Measurements from ENCODE around the gene ZNF136. TPM values are rescaled to one million over a fixed set of nuclear protein-coding genes. Genes with fewer than 3 reads are reported as not detected.

Gene ZNF136
- 10 to 100 TPM; 14.5 to 22.0 (median 18.3) TPM for polyA plus RNA-seq (ENCODE audit: insufficient read length in 4 of 4)

DNA sequence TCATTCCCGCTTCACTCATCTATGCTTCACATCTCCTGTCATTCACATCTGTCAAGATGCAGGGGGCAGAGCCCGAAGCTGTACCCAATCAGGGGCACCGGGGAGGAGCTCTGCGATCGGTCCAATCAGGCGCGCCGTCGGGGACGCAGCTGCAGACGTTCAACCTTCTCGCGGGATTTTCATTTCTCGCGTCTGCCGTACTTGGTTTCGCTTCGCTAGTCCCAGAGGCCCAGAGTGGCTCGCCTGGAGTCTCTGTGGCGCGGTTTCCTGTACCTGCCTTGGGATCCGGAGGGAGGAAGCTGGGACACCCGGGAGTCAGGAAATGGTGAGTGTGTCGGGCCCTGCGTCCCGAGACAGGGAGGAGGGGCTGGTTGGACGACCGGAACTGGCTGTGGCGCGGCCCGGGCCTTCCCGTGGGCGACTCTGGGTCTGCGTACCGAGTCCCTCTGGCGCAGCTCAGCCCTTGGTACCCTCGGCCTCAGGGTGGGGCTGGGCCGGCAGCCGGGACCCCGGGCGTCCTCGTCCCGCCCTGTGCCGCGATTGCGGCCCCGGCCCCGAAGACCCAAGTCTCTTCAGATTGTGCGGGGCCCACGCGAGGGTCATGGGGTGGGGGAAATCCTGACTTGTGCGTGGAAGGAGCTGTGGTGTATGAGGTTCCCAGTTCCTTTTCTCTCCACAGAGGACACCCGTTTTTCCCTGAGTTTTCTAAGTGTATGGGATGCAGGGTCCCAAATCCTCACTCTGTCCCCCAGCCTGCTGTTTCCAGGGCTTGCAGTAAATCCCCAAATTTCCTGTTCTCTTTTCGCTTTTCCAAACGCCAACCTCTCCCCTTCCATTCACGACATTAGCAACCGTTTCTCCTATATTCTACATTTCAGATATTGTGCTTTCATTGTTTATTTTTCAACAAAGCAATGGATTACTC is at the start of gene ZNF136:
Gene ZNF136, plus strand, starts transcription at position 215 of the 925 bp plus-strand sequence. Its CDS starts 108 bp downstream, at position 323.
- DNase-seq (ENCODE audit: low read depth in 4 of 4, low spot score in 3 of 4): peak; percentile 84 to 92 (median 88)

- DNase-seq (ENCODE audit: low read depth in 4 of 4, low spot score in 3 of 4): no peak
Observed at GRCh38 chr19:12113121-12113520, 49.8 kb upstream of the ZNF136 start.

- DNase-seq (ENCODE audit: low read depth in 4 of 4, low spot score in 3 of 4): no peak
Observed at GRCh38 chr19:12117201-12117970, 45.5 kb upstream of the ZNF136 start.

DNA sequence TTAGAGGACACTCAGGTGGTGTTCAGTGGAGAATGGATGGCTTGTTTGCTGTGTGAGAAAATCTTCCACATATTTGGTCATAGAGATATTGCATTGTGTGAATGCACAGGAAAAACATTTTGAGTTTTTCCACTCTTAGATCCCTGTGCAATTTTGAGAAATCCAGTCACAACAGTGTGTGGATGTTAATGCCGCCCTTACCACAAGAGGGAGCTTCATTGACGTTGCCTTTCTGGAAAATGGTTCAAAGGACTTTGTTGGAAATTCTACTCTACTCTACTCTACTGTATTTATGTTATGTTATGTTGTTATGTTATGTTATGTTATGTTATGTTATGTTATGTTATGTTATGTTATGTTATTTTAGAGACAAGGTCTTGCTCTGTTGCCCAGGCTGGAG is 36.2 kb upstream of the ZNF136 start:
- DNase-seq (ENCODE audit: low read depth in 4 of 4, low spot score in 3 of 4): no peak

DNA sequence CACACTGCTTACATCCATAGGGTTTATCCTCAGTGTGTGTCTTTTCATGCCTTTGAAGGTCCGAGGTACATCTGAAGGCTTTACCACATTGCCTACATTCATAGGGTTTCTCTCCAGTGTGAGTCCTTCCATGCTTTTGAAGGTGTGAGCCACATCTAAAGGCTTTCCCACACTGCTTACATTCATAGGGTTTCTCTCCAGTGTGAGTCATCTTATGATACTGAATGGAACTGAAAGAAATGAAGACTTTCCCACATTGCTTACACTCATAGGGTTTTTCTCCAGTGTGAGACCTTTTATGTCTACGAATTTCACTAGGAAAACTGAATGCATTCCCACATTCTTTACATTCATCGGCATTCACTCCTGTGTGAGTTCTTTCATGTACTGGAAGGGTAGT is 29.8 kb upstream of the ZNF136 start:
- DNase-seq (ENCODE audit: low read depth in 4 of 4, low spot score in 3 of 4): no peak

DNA sequence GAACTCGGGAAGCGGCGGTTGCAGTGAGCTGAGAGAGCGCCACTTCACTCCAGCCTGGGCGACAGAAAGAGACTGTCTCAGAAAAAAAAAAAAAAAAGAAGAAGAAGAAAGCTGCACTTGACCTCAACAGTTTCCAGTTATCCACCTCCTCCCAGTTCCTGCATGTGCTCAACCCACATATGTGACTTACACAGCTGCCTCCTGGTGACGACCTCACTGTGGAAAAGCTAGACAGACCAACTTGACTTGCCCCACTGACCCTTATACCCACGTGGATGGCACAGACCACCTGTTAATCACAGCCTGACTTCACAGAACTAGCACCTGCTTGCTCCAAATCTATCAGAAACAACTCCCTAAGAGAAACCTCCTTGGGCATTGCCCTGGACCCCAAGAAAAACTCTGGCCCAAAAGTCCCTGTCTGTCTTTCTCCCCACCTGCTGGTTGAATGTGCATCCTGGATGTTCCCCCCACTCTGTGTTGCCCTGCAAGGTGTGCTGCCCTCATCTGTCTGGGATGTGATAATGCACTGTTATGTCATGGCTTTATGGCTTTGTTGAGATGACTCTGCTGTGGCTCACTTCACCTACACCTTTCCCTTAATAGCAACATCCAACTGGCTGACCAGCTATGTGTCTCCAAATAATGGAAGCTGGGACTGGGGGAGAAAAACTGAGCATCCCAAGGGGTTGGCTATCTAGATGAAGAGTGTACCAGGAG is 25.5 kb upstream of the ZNF136 start:
- no peak for DNase-seq (ENCODE audit: low read depth in 4 of 4, low spot score in 3 of 4)

- no peak for DNase-seq (ENCODE audit: low read depth in 4 of 4, low spot score in 3 of 4)
Observed at GRCh38 chr19:12139269-12139668, 23.6 kb upstream of the ZNF136 start.

DNA sequence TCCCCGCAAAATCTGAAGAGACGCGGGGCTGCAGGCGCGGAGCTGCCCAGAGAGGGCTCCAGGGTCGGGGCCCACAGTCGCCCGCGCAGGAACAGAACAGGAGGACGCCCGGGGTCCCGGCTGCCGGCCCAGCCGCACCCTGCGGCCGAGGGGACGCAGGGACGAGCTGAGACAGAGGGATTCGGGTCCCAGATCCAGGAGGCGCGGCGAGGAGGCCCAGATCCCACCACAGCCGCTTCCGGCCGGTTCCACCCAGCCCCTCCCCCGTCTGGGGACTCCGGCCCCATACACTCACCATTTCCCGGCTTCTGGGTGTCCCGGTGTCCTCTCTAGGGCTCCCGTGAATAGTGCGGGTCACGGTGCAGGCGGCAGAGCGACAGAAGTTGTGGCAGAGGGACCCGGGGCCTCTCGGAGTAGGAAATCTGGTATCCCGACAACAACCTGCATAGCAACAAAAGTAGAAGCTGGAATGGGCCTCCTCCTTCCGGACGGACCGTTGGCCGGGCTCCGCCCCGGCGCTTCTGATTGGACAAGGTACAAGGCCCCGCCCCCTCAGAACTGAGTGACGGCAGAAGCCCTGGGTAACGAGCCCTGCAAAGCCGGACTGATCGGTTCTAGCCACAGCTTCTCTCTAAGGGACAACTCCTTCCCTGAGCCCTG is 22.9 kb upstream of the ZNF136 start, which contains the start of gene ZNF20:
Gene ZNF20, minus strand, starts transcription at position 466 of the 660 bp plus-strand sequence. Its CDS starts 168 bp downstream, at position 298.
- DNase-seq (ENCODE audit: low read depth in 4 of 4, low spot score in 3 of 4): peak; percentile 90 to 95 (median 92)

DNA sequence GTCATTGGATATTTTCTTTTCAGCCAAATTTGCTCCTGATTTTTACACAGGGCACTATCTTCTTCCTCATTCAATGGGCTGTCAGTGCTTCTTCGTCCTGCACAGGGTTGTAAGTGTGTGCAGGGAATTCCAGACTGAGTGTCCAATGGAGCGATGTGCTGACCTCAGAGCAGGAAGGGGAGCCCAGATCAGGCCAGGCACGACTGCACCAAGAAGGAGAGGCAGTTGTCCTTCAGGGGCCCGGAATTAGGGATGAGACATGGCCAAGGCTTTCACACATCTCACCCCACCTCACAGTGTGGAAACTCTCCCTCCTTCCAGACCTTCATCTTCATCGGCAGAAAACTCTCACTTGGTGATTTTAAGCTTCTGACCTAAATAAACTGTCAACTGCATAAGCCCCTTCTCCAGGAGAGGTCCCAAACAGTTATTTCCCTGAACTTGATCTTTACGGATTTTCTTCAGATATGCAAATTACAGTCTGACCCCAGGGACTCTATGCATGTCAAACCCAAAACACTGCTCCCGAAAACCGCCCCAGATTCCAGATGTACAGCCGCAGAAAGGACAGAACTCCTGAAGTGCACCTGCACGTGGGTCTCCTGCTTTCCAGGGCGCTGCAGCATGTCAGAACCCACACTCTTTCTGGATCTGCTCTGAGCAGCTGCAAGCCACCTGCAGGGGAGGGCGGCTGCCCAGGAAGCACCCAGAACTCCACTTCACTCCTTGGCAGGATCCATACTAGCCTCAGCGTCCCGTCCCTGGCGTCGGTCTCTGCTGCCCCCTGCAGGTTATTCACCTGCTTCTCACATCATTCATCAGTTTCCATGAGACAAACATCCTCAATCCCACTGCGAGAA is 22.1 kb upstream of the ZNF136 start:
- peak in 3 of 4 donors; percentile 61 to 71 (median 61) for DNase-seq (ENCODE audit: low read depth in 4 of 4, low spot score in 3 of 4)

GRCh38 chr19:12141405-12141736 is 21.5 kb upstream of the ZNF136 start:
- DNase-seq (ENCODE audit: low read depth in 4 of 4, low spot score in 3 of 4): no peak

DNA sequence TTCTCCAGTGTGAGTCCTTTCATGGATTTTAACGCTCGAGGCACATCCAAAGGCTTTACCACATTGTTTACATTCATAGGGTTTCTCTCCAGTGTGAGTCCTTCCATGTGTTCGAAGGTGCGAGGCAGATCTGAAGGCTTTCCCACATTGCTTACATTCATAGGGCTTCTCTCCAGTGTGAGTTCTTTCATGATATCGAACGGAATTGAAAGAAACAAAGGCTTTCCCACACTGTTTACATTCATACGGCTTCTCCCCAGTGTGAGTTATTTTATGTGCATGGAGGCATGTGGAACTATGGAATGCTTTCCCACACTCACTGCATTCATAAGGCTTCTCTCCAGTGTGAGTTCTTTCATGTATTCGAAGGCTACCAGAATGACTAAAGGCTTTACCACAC is 17.5 kb upstream of the ZNF136 start:
- no peak for DNase-seq (ENCODE audit: low read depth in 4 of 4, low spot score in 3 of 4)

GRCh38 chr19:12155324-12155860 is 7.5 kb upstream of the ZNF136 start:
- peak in 1 of 4 donors; percentile 10 for DNase-seq (ENCODE audit: low read depth in 4 of 4, low spot score in 3 of 4)

GRCh38 chr19:12156223-12157058 is 6.5 kb upstream of the ZNF136 start, which contains the start of gene ZNF625:
Gene ZNF625, minus strand, starts transcription at chr19:12156734. Its CDS starts 176 bp downstream, at chr19:12156558.
- peak; percentile 83 to 87 (median 84) for DNase-seq (ENCODE audit: low read depth in 4 of 4, low spot score in 3 of 4)

DNA sequence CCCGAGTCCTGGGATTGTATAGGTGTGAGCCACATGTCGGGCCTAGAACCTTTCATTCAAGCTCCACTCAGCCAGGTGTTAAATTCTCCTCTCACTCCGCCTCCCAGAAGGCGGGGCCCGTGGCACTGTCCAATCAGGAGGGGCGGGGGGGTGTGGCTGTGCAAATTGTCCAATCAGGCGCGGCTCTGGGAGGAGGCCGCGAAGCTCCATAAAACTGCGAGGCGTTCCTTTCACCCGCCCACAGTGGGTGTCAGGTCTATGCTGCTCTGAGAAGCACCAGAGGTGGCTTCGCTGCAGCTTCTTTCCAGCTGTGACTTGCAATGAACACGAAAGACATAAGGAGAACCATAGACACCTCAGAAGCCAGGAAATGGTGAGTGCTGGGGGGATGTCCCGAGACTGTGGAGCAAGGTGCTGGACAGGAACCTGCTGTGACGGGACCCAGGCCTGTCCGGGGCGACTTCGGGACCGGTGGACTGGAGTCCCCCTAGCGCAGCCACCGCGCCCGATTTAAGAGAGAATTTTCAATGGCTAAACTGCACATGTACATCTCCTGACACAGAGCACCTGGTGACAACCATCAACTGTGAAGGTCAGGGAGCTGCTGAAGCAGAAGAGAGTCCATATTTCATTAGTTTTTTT is 3.0 kb upstream of the ZNF136 start:
- no peak for DNase-seq (ENCODE audit: low read depth in 4 of 4, low spot score in 3 of 4)

- no peak for DNase-seq (ENCODE audit: low read depth in 4 of 4, low spot score in 3 of 4)
Observed at GRCh38 chr19:12162513-12162881, 399 bp upstream of the ZNF136 start.

- DNase-seq (ENCODE audit: low read depth in 4 of 4, low spot score in 3 of 4): no peak
Observed at GRCh38 chr19:12163826-12164225, 930 bp downstream of the ZNF136 start.

DNA sequence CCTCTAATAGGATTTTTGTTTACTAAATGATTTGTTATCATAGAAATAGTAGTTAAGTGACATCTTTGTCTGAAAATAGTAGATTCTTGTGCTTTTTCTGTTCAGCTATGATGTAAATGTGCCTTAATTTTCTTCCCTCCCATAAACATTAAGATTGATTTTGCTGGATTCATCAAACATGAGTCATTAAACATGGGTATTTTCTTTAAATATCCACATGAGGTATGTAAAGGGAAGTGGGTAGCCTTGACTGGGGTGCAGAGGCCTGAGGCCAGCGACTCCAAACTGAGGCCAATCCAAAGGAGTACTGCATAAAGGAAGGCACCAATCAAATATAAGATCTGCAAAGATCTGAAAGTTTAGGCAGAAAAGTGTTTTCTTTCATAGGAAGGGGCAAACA is 3.7 kb downstream of the ZNF136 start:
- DNase-seq (ENCODE audit: low read depth in 4 of 4, low spot score in 3 of 4): no peak

- no peak for DNase-seq (ENCODE audit: low read depth in 4 of 4, low spot score in 3 of 4)
Observed at GRCh38 chr19:12180377-12180776, 17.5 kb downstream of the ZNF136 start.
